Stimulated activated CD8-positive, alpha-beta memory T cell treated with anti-CD3 and anti-CD28 coated beads, Interleukin-4, amount 100 ng/mL, for 48 hours (primary cell): ENCODE results near the gene UBL4B.

Experiments
- DNase-seq: peaks from one replicate; pipeline ENCODE4 v3.0.0-alpha.2; 2020

Gene UBL4B

GRCh38 chr1:110085671-110086070, 26.6 kb upstream of the UBL4B start:
- DNase-seq = no peak

- DNase-seq = no peak
Observed at GRCh38 chr1:110086961-110087360, 25.3 kb upstream of the UBL4B start.

GRCh38 chr1:110087812-110088738, 24.2 kb upstream of the UBL4B start:
- DNase-seq = peak; percentile 71

GRCh38 chr1:110088739-110089316, 23.4 kb upstream of the UBL4B start:
- no peak for DNase-seq

GRCh38 chr1:110089561-110090275, 22.5 kb upstream of the UBL4B start:
- no peak for DNase-seq

GRCh38 chr1:110091381-110091780, 20.9 kb upstream of the UBL4B start:
- DNase-seq = no peak

GRCh38 chr1:110091791-110092190, 20.5 kb upstream of the UBL4B start:
- no peak for DNase-seq

GRCh38 chr1:110092991-110093390, 19.3 kb upstream of the UBL4B start:
- no peak for DNase-seq

- DNase-seq = no peak
Observed at GRCh38 chr1:110094931-110095654, 17.1 kb upstream of the UBL4B start.

GRCh38 chr1:110097507-110098221, 14.6 kb upstream of the UBL4B start:
- no peak for DNase-seq

- no peak for DNase-seq
Observed at GRCh38 chr1:110098222-110099026, 13.8 kb upstream of the UBL4B start.

GRCh38 chr1:110100335-110100734, 11.9 kb upstream of the UBL4B start:
- no peak for DNase-seq

GRCh38 chr1:110102081-110102480, 10.2 kb upstream of the UBL4B start:
- DNase-seq = no peak

- peak; percentile 72 for DNase-seq
Observed at GRCh38 chr1:110106013-110106941, 6.0 kb upstream of the UBL4B start.

- no peak for DNase-seq
Observed at GRCh38 chr1:110107867-110108469, 4.3 kb upstream of the UBL4B start.

- DNase-seq = no peak
Observed at GRCh38 chr1:110111081-110111480, 1.2 kb upstream of the UBL4B start.

- DNase-seq = no peak
Observed at GRCh38 chr1:110112656-110113055, 413 bp downstream of the UBL4B start.

GRCh38 chr1:110113551-110113950, 1.3 kb downstream of the UBL4B start:
- no peak for DNase-seq

- DNase-seq = no peak
Observed at GRCh38 chr1:110114173-110114572, 1.9 kb downstream of the UBL4B start.

GRCh38 chr1:110114784-110115183, 2.5 kb downstream of the UBL4B start:
- DNase-seq = no peak
